Measurements from ENCODE around the gene CNTNAP4.

Gene CNTNAP4

GRCh38 chr16:76360404-76360803 lies 83.2 kb downstream of the CNTNAP4 start:
- H3K27me3 ChIP-seq (ENCODE audit: control insufficient read depth, insufficient read depth, low read length): no peaks in the 10 kb centered on the region
- no peak overlapping the region for H3K4me3 ChIP-seq (ENCODE audit: low read depth, low read length)
- no peaks in the 10 kb centered on the region for H3K36me3 ChIP-seq (ENCODE audit: control insufficient read depth, insufficient read depth, low read length)
- H3K9me3 ChIP-seq (ENCODE audit: control insufficient read depth, insufficient read depth, low read depth, low read length): no peaks in the 10 kb centered on the region
- no peak overlapping the region for H3K9ac ChIP-seq (ENCODE audit: low read length)
- no peaks in the 10 kb centered on the region for H3K4me1 ChIP-seq (ENCODE audit: control insufficient read depth, insufficient read depth, low read length)
- no peak overlapping the region for H3K27ac ChIP-seq (ENCODE audit: low read depth, low read length)

GRCh38 chr16:76370344-76370743 lies 93.1 kb downstream of the CNTNAP4 start:
- Histone ChIP-seq H3K4me3 (ENCODE audit: low read depth, low read length) (no peak overlapping the region), H3K27me3 (ENCODE audit: control insufficient read depth, insufficient read depth, low read length) (no peaks in the 10 kb centered on the region), H3K4me1 (ENCODE audit: control insufficient read depth, insufficient read depth, low read length) (peaks cover 5% of the 10 kb centered on the region; the same call in 1 of the 2 replicates), H3K9ac (ENCODE audit: low read length) (no peak overlapping the region), H3K27ac (ENCODE audit: low read depth, low read length) (no peak overlapping the region), H3K36me3 (ENCODE audit: control insufficient read depth, insufficient read depth, low read length) (no peaks in the 10 kb centered on the region), H3K9me3 (ENCODE audit: control insufficient read depth, insufficient read depth, low read depth, low read length) (no peaks in the 10 kb centered on the region)

- H3K4me1 ChIP-seq (ENCODE audit: control insufficient read depth, insufficient read depth, low read length): peaks cover 5% of the 10 kb centered on the region; the same call in 1 of the 2 replicates
- H3K9me3 ChIP-seq (ENCODE audit: control insufficient read depth, insufficient read depth, low read depth, low read length): no peaks in the 10 kb centered on the region
- no peaks in the 10 kb centered on the region for H3K36me3 ChIP-seq (ENCODE audit: control insufficient read depth, insufficient read depth, low read length)
- H3K4me3 ChIP-seq (ENCODE audit: low read depth, low read length): no peak overlapping the region
- H3K27me3 ChIP-seq (ENCODE audit: control insufficient read depth, insufficient read depth, low read length): no peaks in the 10 kb centered on the region
- no peak overlapping the region for H3K27ac ChIP-seq (ENCODE audit: low read depth, low read length)
- H3K9ac ChIP-seq (ENCODE audit: low read length): no peak overlapping the region
Measured at GRCh38 chr16:76371441-76371840, 94.2 kb downstream of the CNTNAP4 start.

GRCh38 chr16:76373998-76374397 lies 96.8 kb downstream of the CNTNAP4 start:
- Histone ChIP-seq H3K9ac (ENCODE audit: low read length) (no peak overlapping the region), H3K36me3 (ENCODE audit: control insufficient read depth, insufficient read depth, low read length) (no peaks in the 10 kb centered on the region), H3K27me3 (ENCODE audit: control insufficient read depth, insufficient read depth, low read length) (no peaks in the 10 kb centered on the region), H3K4me3 (ENCODE audit: low read depth, low read length) (no peak overlapping the region), H3K4me1 (ENCODE audit: control insufficient read depth, insufficient read depth, low read length) (peaks cover 5% of the 10 kb centered on the region; the same call in 1 of the 2 replicates), H3K27ac (ENCODE audit: low read depth, low read length) (no peak overlapping the region), H3K9me3 (ENCODE audit: control insufficient read depth, insufficient read depth, low read depth, low read length) (no peaks in the 10 kb centered on the region)

- no peaks in the 10 kb centered on the region for H3K27me3 ChIP-seq (ENCODE audit: control insufficient read depth, insufficient read depth, low read length)
- H3K4me3 ChIP-seq (ENCODE audit: low read depth, low read length): no peak overlapping the region
- H3K9ac ChIP-seq (ENCODE audit: low read length): no peak overlapping the region
Measured at GRCh38 chr16:76376988-76377387, 99.8 kb downstream of the CNTNAP4 start.

GRCh38 chr16:76378020-76378419 lies 100.8 kb downstream of the CNTNAP4 start:
- H3K9me3 ChIP-seq (ENCODE audit: control insufficient read depth, insufficient read depth, low read depth, low read length): no peaks in the 10 kb centered on the region
- no peaks in the 10 kb centered on the region for H3K4me1 ChIP-seq (ENCODE audit: control insufficient read depth, insufficient read depth, low read length)
- H3K27me3 ChIP-seq (ENCODE audit: control insufficient read depth, insufficient read depth, low read length): no peaks in the 10 kb centered on the region
- H3K27ac ChIP-seq (ENCODE audit: low read depth, low read length): no peak overlapping the region
- H3K36me3 ChIP-seq (ENCODE audit: control insufficient read depth, insufficient read depth, low read length): no peaks in the 10 kb centered on the region
- no peak overlapping the region for H3K4me3 ChIP-seq (ENCODE audit: low read depth, low read length)
- no peak overlapping the region for H3K9ac ChIP-seq (ENCODE audit: low read length)

More at GRCh38 chr16:76376988-76377387, 99.8 kb downstream of the CNTNAP4 start:
- H3K9me3 ChIP-seq (ENCODE audit: control insufficient read depth, insufficient read depth, low read depth, low read length): no peaks in the 10 kb centered on the region
- H3K36me3 ChIP-seq (ENCODE audit: control insufficient read depth, insufficient read depth, low read length): no peaks in the 10 kb centered on the region
- no peak overlapping the region for H3K27ac ChIP-seq (ENCODE audit: low read depth, low read length)
- H3K4me1 ChIP-seq (ENCODE audit: control insufficient read depth, insufficient read depth, low read length): no peaks in the 10 kb centered on the region

- no peak overlapping the region for H3K27ac ChIP-seq (ENCODE audit: low read depth, low read length)
- H3K9me3 ChIP-seq (ENCODE audit: control insufficient read depth, insufficient read depth, low read depth, low read length): no peaks in the 10 kb centered on the region
- H3K9ac ChIP-seq (ENCODE audit: low read length): no peak overlapping the region
- no peak overlapping the region for H3K4me3 ChIP-seq (ENCODE audit: low read depth, low read length)
- no peaks in the 10 kb centered on the region for H3K27me3 ChIP-seq (ENCODE audit: control insufficient read depth, insufficient read depth, low read length)
- H3K4me1 ChIP-seq (ENCODE audit: control insufficient read depth, insufficient read depth, low read length): no peaks in the 10 kb centered on the region
- H3K36me3 ChIP-seq (ENCODE audit: control insufficient read depth, insufficient read depth, low read length): no peaks in the 10 kb centered on the region
Measured at GRCh38 chr16:76381096-76381495, 103.9 kb downstream of the CNTNAP4 start.

GRCh38 chr16:76385601-76386230 lies 108.5 kb downstream of the CNTNAP4 start:
- H3K27ac ChIP-seq (ENCODE audit: low read depth, low read length): no peak overlapping the region
- no peak overlapping the region for H3K9ac ChIP-seq (ENCODE audit: low read length)
- H3K4me3 ChIP-seq (ENCODE audit: low read depth, low read length): no peak overlapping the region
- H3K36me3 ChIP-seq (ENCODE audit: control insufficient read depth, insufficient read depth, low read length): no peaks in the 10 kb centered on the region
- no peaks in the 10 kb centered on the region for H3K27me3 ChIP-seq (ENCODE audit: control insufficient read depth, insufficient read depth, low read length)
- H3K9me3 ChIP-seq (ENCODE audit: control insufficient read depth, insufficient read depth, low read depth, low read length): no peaks in the 10 kb centered on the region
- H3K4me1 ChIP-seq (ENCODE audit: control insufficient read depth, insufficient read depth, low read length): peaks cover 4% of the 10 kb centered on the region; the same call in 1 of the 2 replicates

GRCh38 chr16:76386784-76387183 lies 109.6 kb downstream of the CNTNAP4 start:
- peaks cover 4% of the 10 kb centered on the region; the same call in 1 of the 2 replicates for H3K4me1 ChIP-seq (ENCODE audit: control insufficient read depth, insufficient read depth, low read length)
- no peak overlapping the region for H3K9ac ChIP-seq (ENCODE audit: low read length)
- no peaks in the 10 kb centered on the region for H3K9me3 ChIP-seq (ENCODE audit: control insufficient read depth, insufficient read depth, low read depth, low read length)
- no peak overlapping the region for H3K4me3 ChIP-seq (ENCODE audit: low read depth, low read length)
- H3K36me3 ChIP-seq (ENCODE audit: control insufficient read depth, insufficient read depth, low read length): no peaks in the 10 kb centered on the region
- H3K27ac ChIP-seq (ENCODE audit: low read depth, low read length): no peak overlapping the region
- no peaks in the 10 kb centered on the region for H3K27me3 ChIP-seq (ENCODE audit: control insufficient read depth, insufficient read depth, low read length)

- H3K9me3 ChIP-seq (ENCODE audit: control insufficient read depth, insufficient read depth, low read depth, low read length): no peaks in the 10 kb centered on the region
- H3K27me3 ChIP-seq (ENCODE audit: control insufficient read depth, insufficient read depth, low read length): no peaks in the 10 kb centered on the region
- no peak overlapping the region for H3K9ac ChIP-seq (ENCODE audit: low read length)
Measured at GRCh38 chr16:76387994-76388393, 110.8 kb downstream of the CNTNAP4 start.

GRCh38 chr16:76389126-76389525 lies 111.9 kb downstream of the CNTNAP4 start:
- Histone ChIP-seq H3K4me1 (ENCODE audit: control insufficient read depth, insufficient read depth, low read length) (peaks cover 4% of the 10 kb centered on the region; the same call in 1 of the 2 replicates), H3K9ac (ENCODE audit: low read length) (no peak overlapping the region), H3K27me3 (ENCODE audit: control insufficient read depth, insufficient read depth, low read length) (no peaks in the 10 kb centered on the region), H3K36me3 (ENCODE audit: control insufficient read depth, insufficient read depth, low read length) (no peaks in the 10 kb centered on the region), H3K9me3 (ENCODE audit: control insufficient read depth, insufficient read depth, low read depth, low read length) (no peaks in the 10 kb centered on the region), H3K4me3 (ENCODE audit: low read depth, low read length) (no peak overlapping the region), H3K27ac (ENCODE audit: low read depth, low read length) (no peak overlapping the region)

More at GRCh38 chr16:76387994-76388393, 110.8 kb downstream of the CNTNAP4 start:
- Histone ChIP-seq H3K4me1 (ENCODE audit: control insufficient read depth, insufficient read depth, low read length) (peaks cover 4% of the 10 kb centered on the region; the same call in 1 of the 2 replicates), H3K27ac (ENCODE audit: low read depth, low read length) (no peak overlapping the region), H3K4me3 (ENCODE audit: low read depth, low read length) (no peak overlapping the region), H3K36me3 (ENCODE audit: control insufficient read depth, insufficient read depth, low read length) (no peaks in the 10 kb centered on the region)

Measured in HUES6 (cell line).